Mucosa of stomach (tissue), 1 donor: ENCODE data around the gene SYT12.

Experiments
- H3K27me3 ChIP-seq: one replicate; pipeline ENCODE4 v1.7.0; 2013; ENCODE audit warnings: mild to moderate bottlenecking, low read length; ENCODE audit not compliant: control insufficient read depth, insufficient read depth
- H3K36me3 ChIP-seq: one replicate; pipeline ENCODE4 v1.7.0; 2013; ENCODE audit warnings: low read length; ENCODE audit not compliant: control insufficient read depth, insufficient read depth
- H3K4me1 ChIP-seq: one replicate; pipeline ENCODE4 v1.7.0; 2013; ENCODE audit warnings: mild to moderate bottlenecking, low read length; ENCODE audit not compliant: control insufficient read depth, insufficient read depth
- H3K4me3 ChIP-seq: one replicate; pipeline ENCODE4 v1.7.0; 2013; ENCODE audit warnings: low read length
- H3K9ac ChIP-seq: one replicate; pipeline ENCODE4 v1.7.0; 2013; ENCODE audit warnings: mild to moderate bottlenecking, low read length, moderate library complexity
- H3K9me3 ChIP-seq: one replicate; pipeline ENCODE4 v1.7.0; 2013; ENCODE audit warnings: mild to moderate bottlenecking, low read length, moderate library complexity; ENCODE audit not compliant: control insufficient read depth
- donor health status: Pancreatic carcinoma.

Gene SYT12

GRCh38 chr11:67072295-67072694, 49.4 kb downstream of the SYT12 start:
- Histone ChIP-seq H3K27me3 (no peaks in the 10 kb centered on the region), H3K9me3 (no peaks in the 10 kb centered on the region), H3K4me3 (no peak overlapping the region), H3K36me3 (no peaks in the 10 kb centered on the region), H3K9ac (no peak overlapping the region), H3K4me1 (peaks cover 4% of the 10 kb centered on the region)

- peaks cover 19% of the 10 kb centered on the region for H3K4me1 ChIP-seq
- H3K9ac ChIP-seq: no peak overlapping the region
- H3K27me3 ChIP-seq: no peaks in the 10 kb centered on the region
- H3K36me3 ChIP-seq: no peaks in the 10 kb centered on the region
- no peak overlapping the region for H3K4me3 ChIP-seq
- no peaks in the 10 kb centered on the region for H3K9me3 ChIP-seq
These were observed 51.0 kb downstream of the SYT12 start for GRCh38 chr11:67073908-67074307.

- H3K4me1 ChIP-seq: peaks cover 23% of the 10 kb centered on the region
- no peak overlapping the region for H3K4me3 ChIP-seq
- no peaks in the 10 kb centered on the region for H3K36me3 ChIP-seq
- H3K9ac ChIP-seq: no peak overlapping the region
- H3K9me3 ChIP-seq: no peaks in the 10 kb centered on the region
- H3K27me3 ChIP-seq: no peaks in the 10 kb centered on the region
These were observed 53.3 kb downstream of the SYT12 start for GRCh38 chr11:67076202-67076601.

- Histone ChIP-seq H3K4me3 (no peak overlapping the region), H3K36me3 (no peaks in the 10 kb centered on the region), H3K9me3 (no peaks in the 10 kb centered on the region), H3K4me1 (peaks cover 33% of the 10 kb centered on the region), H3K27me3 (peaks cover 6% of the 10 kb centered on the region), H3K9ac (no peak overlapping the region)
These were observed 56.3 kb downstream of the SYT12 start for GRCh38 chr11:67079065-67079705.

GRCh38 chr11:67082071-67082791, 59.3 kb downstream of the SYT12 start:
- no peak overlapping the region for H3K9ac ChIP-seq
- H3K9me3 ChIP-seq: no peaks in the 10 kb centered on the region
- no peak overlapping the region for H3K4me3 ChIP-seq
- H3K36me3 ChIP-seq: no peaks in the 10 kb centered on the region
- peaks cover 6% of the 10 kb centered on the region for H3K27me3 ChIP-seq
- peaks cover 30% of the 10 kb centered on the region for H3K4me1 ChIP-seq

- no peaks in the 10 kb centered on the region for H3K36me3 ChIP-seq
- H3K4me3 ChIP-seq: no peak overlapping the region
These were observed 60.9 kb downstream of the SYT12 start for GRCh38 chr11:67083786-67084366.

GRCh38 chr11:67085617-67086016, 62.7 kb downstream of the SYT12 start:
- Histone ChIP-seq H3K4me1 (peaks cover 10% of the 10 kb centered on the region), H3K27me3 (peaks cover 6% of the 10 kb centered on the region), H3K9me3 (no peaks in the 10 kb centered on the region), H3K9ac (no peak overlapping the region), H3K36me3 (no peaks in the 10 kb centered on the region), H3K4me3 (no peak overlapping the region)

More at GRCh38 chr11:67083786-67084366, 60.9 kb downstream of the SYT12 start:
- Histone ChIP-seq H3K4me1 (peaks cover 15% of the 10 kb centered on the region), H3K9ac (no peak overlapping the region), H3K27me3 (peaks cover 6% of the 10 kb centered on the region), H3K9me3 (no peaks in the 10 kb centered on the region)

- Histone ChIP-seq H3K36me3 (no peaks in the 10 kb centered on the region), H3K4me1 (no peaks in the 10 kb centered on the region), H3K9ac (no peak overlapping the region), H3K4me3 (no peak overlapping the region), H3K9me3 (no peaks in the 10 kb centered on the region), H3K27me3 (peaks cover 5% of the 10 kb centered on the region)
These were observed 67.8 kb downstream of the SYT12 start for GRCh38 chr11:67090717-67091116.

- Histone ChIP-seq H3K9me3 (no peaks in the 10 kb centered on the region), H3K4me3 (no peak overlapping the region), H3K27me3 (peaks cover 5% of the 10 kb centered on the region), H3K9ac (no peak overlapping the region), H3K4me1 (no peaks in the 10 kb centered on the region), H3K36me3 (no peaks in the 10 kb centered on the region)
These were observed 72.2 kb downstream of the SYT12 start for GRCh38 chr11:67095214-67095507.

GRCh38 chr11:67098799-67099429, 76.0 kb downstream of the SYT12 start:
- no peak overlapping the region for H3K4me3 ChIP-seq
- no peak overlapping the region for H3K9ac ChIP-seq
- H3K27me3 ChIP-seq: peaks cover 5% of the 10 kb centered on the region
- H3K4me1 ChIP-seq: no peaks in the 10 kb centered on the region
- no peaks in the 10 kb centered on the region for H3K36me3 ChIP-seq
- H3K9me3 ChIP-seq: no peaks in the 10 kb centered on the region

- no peak overlapping the region for H3K4me3 ChIP-seq
- H3K9ac ChIP-seq: no peak overlapping the region
- H3K27me3 ChIP-seq: peaks cover 5% of the 10 kb centered on the region
- no peaks in the 10 kb centered on the region for H3K9me3 ChIP-seq
- no peaks in the 10 kb centered on the region for H3K36me3 ChIP-seq
- H3K4me1 ChIP-seq: no peaks in the 10 kb centered on the region
These were observed 76.9 kb downstream of the SYT12 start for GRCh38 chr11:67099831-67100324.
